ENCODE results near the gene UBE2F.

DNA sequence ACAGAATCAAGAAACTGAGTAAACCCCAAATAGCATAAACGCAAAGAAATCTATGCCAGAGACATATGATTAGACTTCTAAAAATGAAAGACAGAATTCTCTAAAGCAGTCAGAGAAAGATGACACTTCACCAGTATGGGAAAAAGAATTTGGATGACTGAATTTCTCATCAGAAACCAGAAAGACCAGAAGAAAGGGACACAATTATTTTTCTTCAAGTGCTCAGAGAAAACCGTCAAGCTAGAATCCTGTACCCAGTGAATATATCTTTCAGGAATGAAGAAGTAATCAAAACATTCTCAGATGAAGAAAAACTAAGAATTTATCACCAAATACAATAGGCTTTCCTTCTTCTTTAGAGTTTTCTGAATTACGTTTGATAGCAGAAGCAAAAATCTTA, 119.1 kb downstream of the UBE2F start:
- TF ChIP-seq, protein P1, sequence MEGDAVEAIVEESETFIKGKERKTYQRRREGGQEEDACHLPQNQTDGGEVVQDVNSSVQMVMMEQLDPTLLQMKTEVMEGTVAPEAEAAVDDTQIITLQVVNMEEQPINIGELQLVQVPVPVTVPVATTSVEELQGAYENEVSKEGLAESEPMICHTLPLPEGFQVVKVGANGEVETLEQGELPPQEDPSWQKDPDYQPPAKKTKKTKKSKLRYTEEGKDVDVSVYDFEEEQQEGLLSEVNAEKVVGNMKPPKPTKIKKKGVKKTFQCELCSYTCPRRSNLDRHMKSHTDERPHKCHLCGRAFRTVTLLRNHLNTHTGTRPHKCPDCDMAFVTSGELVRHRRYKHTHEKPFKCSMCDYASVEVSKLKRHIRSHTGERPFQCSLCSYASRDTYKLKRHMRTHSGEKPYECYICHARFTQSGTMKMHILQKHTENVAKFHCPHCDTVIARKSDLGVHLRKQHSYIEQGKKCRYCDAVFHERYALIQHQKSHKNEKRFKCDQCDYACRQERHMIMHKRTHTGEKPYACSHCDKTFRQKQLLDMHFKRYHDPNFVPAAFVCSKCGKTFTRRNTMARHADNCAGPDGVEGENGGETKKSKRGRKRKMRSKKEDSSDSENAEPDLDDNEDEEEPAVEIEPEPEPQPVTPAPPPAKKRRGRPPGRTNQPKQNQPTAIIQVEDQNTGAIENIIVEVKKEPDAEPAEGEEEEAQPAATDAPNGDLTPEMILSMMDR (IDR thresholded peaks at IDR 0.05): no peak
- TF ChIP-seq EP300 (IDR thresholded peaks at IDR 0.05) (no peak), POLR2A (IDR thresholded peaks at IDR 0.05) (no peak)

Data from ovary (tissue), 3 donors.